ENCODE measurements around the gene LGALS3BP.

Gene LGALS3BP

DNA sequence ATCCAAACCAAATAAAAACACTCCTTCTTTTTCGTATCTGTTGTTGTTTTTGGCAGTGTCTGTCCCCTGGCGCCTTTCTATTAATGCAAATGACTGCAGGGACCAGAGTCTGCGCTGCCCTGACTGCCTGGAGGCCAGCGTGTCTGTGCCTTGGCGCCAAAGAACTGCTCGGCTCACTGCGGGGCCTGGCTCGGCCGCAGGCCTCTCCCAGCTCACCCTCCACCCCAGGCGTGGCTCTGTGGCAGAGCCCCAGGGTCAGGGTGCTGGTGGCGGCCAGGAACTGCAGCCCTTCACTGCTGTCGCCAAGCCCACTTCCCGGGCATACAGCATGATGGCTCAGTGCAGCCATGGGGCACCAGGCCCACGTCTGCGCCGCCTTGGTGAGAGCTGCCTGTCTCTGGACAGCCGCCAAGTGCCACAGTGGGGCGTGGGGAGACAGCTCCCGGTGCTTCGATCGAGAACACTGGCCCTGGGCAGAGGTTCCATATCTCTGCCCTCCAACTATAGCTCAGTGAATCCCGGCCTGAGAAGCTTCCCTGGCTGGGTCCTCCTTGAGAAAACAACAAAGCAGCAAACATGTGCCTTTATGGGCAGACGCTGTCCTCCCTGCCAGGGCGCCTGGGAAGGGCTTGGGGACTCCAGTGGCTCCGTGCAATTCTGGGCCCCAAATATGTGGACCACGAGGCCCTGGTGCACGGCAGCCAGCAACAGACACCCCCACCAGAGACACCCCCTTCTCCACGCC lies 18.8 kb upstream of the LGALS3BP start:
- peak; percentile 10 for DNase-seq

DNA sequence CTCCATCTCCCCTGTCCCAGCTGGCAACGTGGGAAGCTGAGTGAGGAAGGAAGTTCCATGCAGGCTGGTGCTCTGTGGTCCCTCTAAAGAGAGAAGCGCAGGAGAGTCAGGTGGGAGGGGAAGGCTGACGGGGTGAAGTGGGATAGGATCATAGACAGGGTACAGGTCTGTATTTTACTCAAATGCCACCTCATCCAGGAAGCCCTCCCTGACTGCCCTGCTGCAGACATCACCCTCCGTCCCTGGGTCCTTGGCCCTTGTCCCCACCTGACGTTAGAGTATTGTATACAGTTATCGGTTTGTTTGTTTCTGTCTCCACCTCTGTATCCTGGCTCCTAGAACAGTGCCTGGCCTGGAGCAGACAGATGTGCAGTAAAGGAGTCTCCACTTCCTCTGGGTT lies 18.2 kb upstream of the LGALS3BP start:
- peak; percentile 1 for DNase-seq

DNA sequence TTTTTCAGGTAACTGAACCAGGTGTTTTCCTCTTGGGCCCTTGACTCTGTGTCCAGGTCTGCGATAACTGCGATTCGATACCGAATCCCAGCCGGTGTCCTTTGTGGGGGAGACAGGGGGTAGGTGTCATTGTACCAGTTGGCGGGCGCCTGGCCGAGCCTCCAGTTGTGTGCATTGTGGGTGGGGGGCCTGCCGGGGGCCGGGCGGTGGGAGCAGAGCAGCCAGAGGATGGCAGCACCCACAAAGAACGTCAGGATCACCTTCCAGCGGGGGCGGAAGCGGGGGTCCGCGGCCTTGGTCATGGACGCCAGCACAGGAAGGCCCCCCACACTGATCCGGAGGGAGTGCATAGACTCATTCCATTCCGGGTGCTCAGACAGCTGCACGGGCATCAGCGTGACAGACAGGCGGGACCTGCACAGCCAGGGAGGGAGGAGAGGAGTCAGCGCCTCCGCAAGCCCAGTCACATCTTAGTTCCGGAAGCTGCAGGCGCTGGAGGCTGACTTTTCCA lies 17.6 kb upstream of the LGALS3BP start:
- DNase-seq, result peak; percentile 12

DNA sequence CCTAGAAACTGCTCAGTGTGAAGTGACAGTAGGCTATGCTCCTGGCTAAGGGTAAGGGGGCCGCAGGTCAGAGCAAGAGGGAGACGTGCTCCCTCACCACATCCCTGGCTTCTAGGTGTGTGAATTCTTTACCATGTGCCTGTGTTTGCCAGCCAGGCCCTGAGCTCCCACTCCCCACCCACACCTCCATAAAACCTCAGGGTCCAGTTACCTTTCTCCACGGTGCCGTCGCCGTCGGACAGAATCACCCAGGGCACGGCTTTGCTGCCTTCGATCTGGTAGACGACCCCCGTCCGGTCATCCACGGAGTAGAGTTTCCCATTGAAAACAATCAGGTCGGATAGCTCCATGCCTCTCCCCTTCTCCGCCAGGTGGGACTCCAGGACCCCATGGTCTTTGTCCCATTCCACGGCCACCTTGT lies 17.1 kb upstream of the LGALS3BP start:
- DNase-seq, result no peak

DNA sequence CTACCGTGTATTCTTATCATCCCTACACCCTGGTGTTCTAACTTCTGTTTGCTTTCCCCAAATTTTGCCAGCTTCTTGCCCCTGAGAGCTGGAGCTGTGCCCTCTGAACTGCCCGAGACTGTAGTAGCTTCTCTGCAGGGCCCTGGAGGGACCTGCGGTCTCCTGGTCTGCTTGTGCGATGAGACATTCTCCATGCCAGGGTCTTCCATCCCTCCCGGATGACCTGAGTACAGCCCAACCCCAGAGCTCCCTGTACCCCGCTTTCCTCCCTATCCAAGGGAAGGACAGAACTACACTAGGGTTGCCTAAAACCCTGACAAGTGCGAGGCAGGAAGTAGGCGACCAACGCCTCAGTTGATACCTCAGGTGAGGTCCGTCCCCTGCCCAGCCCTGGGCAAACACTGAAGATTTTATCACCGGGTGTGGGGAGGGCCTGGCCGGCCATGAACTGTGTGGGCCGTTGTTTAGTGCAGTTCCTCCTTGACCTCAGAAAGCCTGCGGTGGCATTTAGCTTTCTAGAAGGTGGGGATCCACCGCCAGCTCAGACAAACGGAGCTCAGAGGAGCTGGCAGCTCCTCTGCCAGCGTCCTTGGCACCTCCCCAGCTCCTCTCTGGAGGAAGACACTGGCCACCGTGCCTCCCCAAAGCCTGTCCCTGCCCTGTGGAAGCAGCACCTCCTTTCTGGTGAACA lies 16.2 kb upstream of the LGALS3BP start:
- DNase-seq, result peak; percentile 13

DNA sequence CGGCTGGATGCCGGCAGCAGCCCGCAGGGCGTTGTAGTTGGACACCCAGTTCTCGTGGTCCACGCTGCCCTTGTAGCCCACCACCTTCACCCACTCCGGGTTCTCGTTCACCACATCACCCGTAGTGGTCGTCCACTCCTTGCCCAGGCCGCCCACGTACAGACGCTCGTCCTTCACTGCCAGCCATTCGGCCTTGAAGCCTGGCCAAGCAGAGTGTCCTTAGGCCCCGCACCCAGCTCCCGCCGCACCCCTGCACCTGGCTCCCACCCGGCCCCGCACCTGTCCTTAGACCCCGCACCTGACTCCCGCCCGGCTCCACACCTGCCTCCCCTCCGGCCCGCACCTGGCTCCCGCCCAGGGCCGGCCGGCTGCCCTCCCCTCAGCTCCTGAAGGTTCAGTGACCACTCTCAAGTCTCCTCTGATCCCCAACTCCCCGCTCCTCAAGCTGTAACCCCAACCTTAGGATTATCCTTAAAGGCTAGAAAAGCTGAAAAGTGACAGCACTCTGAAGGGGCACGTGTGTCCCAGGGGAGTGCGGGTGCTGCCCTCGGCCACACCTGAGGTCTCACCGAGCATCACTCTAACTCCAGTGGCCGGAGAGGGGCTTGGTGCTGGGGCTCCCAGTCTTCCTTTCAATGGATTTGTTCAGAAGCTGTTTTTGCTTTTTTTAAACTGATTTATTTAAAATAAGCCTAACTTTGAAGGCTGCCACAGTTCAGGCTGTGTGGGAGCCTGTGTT lies 15.5 kb upstream of the LGALS3BP start:
- no peak for DNase-seq

DNA sequence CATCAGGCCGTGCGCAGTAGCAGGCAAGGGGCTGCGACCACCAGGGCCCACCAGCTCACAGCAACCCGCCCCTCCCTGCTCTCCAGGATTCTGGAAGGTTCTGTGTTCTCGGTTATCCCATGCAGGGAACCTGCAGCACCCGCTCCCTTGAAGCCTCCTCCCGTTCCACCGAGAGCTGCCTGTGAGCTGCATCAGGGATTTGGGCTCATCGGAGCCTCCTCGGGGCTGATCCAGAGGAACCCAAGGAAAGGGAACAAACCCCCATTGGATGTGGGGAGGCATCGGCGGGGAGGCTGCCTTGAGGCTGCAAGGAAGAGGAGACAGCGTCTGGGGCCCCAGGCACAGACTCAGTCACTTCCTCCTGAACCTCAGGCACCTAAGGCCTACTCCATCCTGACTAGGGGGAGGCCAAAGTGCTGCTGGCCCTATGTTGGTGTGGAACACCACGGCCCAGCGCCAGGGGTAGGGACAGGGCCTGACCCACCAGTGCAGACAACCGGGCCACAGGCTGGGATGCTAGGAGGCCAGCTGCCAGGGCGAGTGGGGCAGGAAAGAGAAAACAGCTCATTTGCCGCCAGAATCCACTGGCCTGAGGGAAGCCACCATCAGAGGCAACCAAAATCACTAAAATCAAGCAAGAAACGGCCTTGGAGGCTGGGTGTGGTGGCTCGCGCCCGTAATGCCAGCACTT lies 14.4 kb upstream of the LGALS3BP start:
- DNase-seq, result peak; percentile 14

DNA sequence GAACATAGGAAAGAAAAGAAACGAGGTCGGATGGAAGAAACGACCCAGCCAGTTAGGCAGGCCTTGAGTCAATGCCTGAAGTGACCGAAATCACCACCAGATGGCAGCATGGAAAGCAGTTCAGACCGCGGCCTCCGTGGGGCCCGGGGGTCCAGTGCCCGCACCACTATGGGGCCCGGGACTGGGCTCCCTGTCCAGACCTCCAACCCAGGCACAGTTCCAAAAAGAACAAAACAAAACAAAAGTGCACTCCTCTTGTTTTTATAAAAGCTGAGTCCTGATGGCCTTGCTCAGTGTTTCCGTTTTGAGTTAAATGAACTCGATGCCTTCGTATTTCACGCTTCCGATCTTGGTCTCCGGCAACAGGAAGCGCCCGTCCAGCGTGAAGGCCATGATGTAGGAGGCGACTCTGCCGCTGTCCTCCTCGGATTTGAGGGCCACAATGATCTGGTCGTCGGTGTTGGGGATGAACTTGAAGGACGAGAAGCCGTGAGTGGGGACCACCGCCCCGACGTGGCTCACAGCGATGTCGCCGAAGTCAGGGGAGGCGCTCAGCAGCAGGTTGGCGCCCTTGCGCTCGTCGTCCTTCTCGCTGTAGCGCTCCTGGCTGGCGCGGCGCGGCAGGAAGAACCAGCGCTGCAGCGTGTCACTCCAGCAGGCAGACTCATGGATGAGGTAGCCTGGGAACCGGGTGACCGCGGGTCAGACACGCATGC lies 13.7 kb upstream of the LGALS3BP start:
- DNase-seq, result peak; percentile 60

DNA sequence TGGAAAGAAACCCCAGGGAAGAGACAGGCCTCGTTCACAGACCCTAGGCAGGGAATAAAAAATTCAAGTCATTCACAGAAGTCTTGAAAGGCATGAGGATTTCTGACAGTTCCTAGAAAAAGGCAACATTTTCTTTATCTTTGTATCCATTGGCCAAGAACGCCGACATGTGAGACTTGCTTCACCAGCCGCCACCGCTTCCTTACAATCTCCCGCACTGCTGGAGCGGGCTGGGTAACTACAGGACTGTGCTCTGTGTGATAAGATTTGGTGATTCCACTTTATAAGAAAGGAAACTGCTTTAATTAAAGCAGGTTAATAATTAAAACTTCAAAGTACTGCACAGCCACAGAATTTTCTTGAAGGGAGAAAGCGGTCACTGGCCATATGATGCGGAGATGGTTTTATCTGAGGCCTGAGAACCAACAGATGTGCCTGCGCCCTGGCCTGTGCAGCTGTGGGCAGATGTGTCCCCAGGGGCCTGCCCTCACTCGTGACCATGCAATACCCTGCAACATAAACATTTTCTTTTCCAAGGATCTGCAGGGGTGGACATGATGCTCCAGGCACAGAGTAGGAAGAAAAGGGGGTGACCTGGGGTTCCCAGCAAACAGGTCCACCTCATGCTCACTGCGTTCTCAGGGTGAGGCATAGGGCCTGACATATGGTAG lies 13.0 kb upstream of the LGALS3BP start:
- DNase-seq, result no peak

DNA sequence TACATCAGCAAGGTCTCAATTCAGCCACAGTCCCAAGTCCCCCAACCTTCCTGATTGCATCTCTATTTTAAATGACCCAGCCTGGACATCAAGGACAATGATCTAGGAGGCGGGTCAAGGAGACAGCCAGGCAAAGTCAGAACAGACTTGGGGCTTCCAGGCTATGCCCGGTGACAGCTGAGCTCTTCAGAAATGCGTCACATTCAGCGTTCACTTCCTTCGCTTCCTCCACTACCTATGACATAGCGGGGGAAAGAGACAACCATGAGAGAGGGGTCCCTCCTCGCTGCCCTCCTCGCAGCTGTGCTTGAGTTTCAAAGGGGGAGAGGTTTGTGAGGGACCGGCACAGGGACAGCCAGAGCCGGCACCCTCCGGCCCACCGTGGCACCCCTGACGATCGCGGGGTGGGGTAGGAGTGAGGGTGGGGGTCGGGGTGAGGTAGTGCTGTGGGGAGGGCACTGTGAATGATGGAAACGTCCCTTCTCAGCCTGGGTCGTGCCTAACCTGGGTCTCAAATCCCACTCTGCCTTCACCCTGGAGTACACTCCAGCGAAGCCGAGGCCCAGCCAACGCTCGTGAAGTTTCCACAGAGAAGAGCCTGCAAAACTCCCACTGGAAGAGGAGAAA lies 12.3 kb upstream of the LGALS3BP start:
- DNase-seq, result peak; percentile 13

DNA sequence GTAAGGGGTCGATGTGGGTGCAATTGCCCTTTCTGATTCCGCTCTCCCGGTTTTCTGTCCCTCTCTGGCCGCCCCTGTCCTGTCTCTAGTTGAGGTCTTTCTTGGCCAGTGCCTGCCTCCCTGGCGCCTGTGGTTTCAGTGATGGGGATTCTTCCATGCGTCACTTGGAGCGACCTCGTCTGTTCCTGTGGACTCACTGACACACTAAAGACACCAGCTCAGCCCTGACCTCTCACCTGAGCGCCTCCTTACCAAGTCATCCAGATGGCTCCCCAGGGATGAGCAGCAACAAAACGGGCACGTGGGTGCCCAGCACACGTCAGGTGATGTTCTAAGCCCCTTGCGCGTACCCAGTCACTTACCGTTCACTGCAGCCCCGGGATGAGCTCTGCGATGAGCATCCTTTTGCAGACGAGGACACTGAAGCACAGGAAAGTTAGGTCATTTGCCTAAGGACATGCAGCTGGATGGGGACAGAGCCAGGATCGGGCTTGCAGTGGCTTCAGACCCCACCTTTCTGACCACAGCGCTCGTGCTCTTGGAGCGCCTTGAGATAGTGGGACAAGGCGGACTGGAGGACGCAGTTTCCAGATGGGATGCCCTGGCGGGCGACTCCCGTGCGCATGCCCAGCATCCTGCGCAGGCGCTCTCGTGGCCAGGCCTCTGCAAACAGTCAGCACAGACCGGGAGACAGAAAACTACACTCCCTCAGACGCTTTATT lies 11.5 kb upstream of the LGALS3BP start:
- DNase-seq, result no peak

DNA sequence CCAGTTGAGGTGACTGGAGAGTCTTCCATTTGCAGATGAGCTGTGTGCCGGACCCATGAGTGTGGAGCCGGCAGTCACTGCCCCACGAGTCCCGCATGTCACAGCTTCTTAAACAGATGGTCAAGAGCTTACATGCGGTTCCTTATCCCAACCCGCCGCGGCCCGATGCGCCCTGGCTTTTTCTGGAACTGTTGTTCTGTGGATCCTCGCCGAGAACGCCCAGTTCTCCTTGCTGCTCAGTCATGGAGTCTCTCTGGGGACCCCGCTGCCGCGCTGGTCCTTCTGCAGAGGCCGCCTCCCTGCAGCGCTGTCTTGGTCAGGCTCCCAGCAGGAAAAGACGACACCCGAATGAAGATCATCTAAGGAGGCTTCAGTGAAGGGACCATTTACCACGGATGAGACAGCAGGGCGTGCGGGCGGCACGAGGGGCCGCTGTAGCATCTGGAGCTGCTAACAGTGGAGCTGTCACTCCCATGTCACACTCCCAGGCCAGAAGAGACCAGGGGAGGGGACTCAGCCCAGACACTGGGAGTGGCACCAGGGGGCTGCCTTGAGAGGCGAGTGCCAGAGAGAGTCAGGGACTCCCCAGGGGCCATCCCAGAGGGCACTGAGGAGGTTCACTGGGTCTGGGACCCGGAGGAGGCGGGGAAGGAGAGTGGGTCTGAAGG lies 10.8 kb upstream of the LGALS3BP start:
- DNase-seq, result no peak

DNA sequence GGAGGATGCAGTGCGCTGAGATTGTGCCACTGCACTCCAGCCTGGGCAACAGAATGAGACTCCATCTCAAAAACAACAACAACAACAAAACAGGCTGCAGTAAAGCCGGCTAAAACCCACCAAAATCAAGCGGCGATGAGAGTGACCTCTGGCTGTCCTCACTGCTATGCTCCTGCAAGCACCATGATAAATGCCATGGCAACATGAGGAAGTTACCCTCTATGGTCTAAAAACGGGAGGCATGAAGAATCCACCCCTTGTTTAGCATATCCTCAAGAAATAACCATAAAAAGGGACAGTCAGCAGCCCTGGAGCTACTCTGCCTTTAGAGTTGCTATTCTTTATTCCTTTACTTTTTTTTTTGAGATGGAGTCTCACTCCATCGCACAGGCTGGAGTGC lies 8.4 kb upstream of the LGALS3BP start:
- no peak for DNase-seq

DNA sequence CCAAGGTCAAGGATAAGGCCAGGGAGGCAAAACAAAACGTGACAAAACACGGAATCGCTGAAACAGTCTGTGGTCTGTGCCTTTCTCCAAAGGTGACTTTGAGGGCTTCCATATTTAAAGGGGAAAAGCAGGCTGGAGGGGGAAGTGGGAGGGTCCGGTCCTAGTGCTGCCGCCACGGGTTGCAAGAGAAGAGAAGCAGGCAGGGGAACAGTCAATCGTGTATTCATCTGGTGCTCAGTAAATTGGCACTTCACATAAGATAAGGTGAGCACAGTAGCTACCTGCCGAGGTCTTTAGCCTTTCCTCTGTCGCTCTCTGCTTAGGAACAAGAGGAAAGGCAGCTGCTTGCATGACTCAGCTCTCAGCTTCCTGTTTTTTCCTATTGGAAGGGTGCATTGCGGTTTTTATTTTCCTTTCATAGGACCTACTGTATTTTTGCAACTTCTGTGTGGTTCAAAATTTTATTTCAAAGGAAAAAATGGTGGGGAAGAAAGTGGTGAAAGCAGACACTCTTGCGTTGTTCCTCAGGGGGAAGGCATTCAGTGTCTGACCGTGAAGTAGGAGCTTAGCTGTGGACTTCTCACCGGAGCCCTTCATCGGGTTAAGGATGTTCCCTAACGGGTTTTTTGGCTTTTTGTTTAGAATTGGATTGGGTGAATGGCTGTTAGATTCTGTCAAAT lies 7.1 kb upstream of the LGALS3BP start:
- DNase-seq, result no peak

DNA sequence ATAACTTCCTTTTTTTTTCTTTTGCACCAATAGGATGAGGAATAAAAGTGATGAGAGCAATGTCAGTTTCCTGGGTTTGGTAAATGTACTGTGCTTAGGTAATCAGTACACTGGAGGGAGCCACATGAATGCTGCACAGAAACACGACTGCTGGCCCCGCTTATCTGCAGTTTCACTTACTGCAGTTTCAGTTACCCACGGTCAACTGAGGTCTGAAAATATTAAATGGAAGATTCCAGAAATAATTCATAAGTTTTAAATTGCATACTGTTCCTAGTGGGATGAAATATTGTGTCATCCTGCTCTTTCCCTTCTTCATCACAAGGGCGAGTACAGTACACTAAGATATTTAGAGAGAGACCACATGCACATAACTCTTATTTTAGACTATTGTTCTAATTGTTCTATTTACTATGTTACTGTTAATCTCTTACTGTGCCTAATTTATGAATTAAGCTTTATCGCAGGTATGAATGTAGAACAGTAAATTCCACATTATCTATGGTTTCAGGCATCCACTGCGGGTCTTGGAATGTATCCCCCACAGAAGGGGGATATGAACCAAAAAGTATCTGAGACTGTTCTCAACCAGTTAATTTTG lies 6.4 kb upstream of the LGALS3BP start:
- DNase-seq, result no peak

DNA sequence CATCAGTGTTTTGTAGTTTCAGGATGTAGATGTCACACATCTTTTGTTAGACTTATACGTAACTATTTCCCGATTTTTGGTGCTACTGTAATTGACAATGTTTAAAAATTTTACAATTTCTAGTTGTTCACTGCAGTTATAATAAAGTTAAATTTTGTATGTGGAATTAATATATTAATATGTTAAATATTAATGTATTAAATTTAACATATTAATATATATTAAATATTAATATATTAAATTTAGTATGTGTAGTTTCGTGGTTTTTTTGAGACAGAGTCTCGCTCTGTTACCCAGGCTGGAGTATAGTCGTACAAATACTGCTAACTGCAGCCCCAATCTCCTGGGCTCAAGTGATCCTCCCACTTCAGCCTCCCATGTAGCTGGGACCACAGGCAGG lies 5.7 kb upstream of the LGALS3BP start:
- DNase-seq, result no peak

DNA sequence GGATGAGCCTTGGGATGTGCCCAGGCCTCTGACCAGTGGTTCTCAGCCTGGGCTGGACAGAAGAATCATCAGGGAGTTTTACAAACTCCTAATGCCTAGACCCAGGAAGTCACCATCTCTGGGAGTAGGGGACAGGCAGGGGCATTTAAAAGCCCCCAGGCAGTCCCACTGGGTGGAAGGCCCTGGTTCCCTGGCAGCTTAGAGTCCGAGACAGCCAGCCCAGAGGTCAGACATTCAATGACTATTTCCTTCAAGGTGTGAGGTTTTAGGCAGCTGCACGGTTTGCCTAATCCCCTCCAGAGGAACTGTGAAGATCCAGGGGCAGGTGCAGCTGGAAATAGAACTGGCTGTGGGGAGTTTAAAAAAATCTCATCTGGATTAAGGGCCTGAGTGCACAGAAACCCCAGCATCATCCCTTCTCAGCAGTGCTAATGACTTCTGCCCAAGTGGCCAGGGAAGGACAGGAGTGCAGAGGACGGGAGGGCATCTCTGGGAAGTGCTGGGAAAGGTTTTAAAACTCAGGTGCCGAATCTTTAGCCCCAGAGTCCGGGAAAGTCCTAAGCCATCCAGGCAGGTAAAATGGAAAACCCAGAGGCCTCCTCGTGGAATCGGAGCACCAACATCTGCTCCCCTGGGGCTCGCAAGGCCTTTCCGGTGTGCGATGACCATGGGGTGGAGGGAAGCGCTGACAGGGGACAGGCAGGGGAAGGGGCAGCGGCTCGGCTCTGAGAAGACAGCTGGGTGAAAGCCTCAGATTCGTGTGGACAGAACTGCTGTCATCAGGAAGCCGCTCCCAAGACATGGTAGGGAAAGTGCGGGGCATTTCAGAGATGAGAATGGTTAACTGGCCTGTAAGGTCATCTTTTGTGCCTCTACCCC lies 1.5 kb upstream of the LGALS3BP start:
- DNase-seq, result no peak

DNA sequence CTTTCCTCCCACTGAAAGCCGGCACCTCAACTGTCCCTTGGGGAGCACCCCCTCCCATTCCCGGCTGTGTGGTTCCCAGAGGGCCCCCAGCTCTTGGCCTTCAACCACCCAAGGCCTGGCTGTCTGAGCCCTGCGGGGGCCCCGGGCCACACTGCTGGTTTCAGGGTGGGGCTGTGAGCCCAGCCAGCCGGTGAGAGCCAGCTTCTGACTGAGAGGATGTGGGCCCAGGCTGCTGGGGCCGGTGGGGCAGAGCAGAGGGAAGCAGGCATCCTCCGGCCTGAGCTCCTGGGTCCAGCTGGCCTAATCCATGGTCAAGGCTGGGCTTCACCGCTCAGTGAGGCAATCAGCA lies 875 bp upstream of the LGALS3BP start:
- no peak for DNase-seq

All from activated T-cell treated with anti-CD3 and anti-CD28 coated beads, Interleukin-2, amount 50 U/mL, for 1 hour (primary cell).